ENCODE data around the gene ATL2. TPM values are rescaled to one million over a fixed set of nuclear protein-coding genes. Genes with fewer than 3 reads are reported as not detected.
A peak's percentile ranks its signal among the peaks of the same experiment; 100 is the strongest.

The ATL2 gene
- total RNA-seq, 2 donors from 2014 or later, result 125 to 139 TPM

- 94% methylated on average over 2 of the region's 2 CpGs; no CpG with 5 or more reads in 1 of the 2 experiments for whole genome bisulfite sequencing, 2 experiments (ENCODE audit: insufficient coverage in 1 of 2, insufficient read length in 1 of 2)
- peaks cover 72% of the 10 kb centered on the region for H3K36me3 ChIP-seq (ENCODE audit: control insufficient read depth, insufficient read depth, low read length)
Observed at GRCh38 chr2:38353402-38353801, 23.7 kb downstream of the ATL2 start.

GRCh38 chr2:38352336-38352735, 24.7 kb downstream of the ATL2 start:
- no peak for DNase-seq
- H3K27ac Mint-ChIP-seq, result peak overlapping the region; percentile 64
- no peak overlapping the region for H3K27ac ChIP-seq (ENCODE audit: low read depth, low read length)
- no peaks in the 10 kb centered on the region for H3K9me3 ChIP-seq (ENCODE audit: control insufficient read depth, low read length)
- no peak overlapping the region for H3K4me3 ChIP-seq (ENCODE audit: low read length)
- H3K36me3 ChIP-seq (ENCODE audit: control insufficient read depth, insufficient read depth, low read length), result peaks cover 73% of the 10 kb centered on the region
- H3K4me1 ChIP-seq (ENCODE audit: control insufficient read depth, insufficient read depth, low read length), result no peaks in the 10 kb centered on the region
- no peak overlapping the region for H3K9ac ChIP-seq (ENCODE audit: extremely low read depth, low read length, poor library complexity, severe bottlenecking)
- no peaks in the 10 kb centered on the region for H3K9me3 Mint-ChIP-seq
- H3K27me3 ChIP-seq (ENCODE audit: control insufficient read depth, insufficient read depth, low read length, poor library complexity, severe bottlenecking), result no peaks in the 10 kb centered on the region
- H3K4me3 Mint-ChIP-seq, result no peak overlapping the region
- TF ChIP-seq CTCF (conservative IDR thresholded peaks at IDR 0.05), result no peak
- H3K27me3 Mint-ChIP-seq (ENCODE audit: insufficient read depth), result no peaks in the 10 kb centered on the region
- peaks cover 27% of the 10 kb centered on the region for H3K36me3 Mint-ChIP-seq (ENCODE audit: low read depth)
- peaks cover 16% of the 10 kb centered on the region for H3K4me1 Mint-ChIP-seq

More at GRCh38 chr2:38353402-38353801, 23.7 kb downstream of the ATL2 start:
- Mint-ChIP-seq H3K36me3 (ENCODE audit: low read depth) (peaks cover 27% of the 10 kb centered on the region), H3K4me1 (peaks cover 16% of the 10 kb centered on the region), H3K4me3 (no peak overlapping the region), H3K27me3 (ENCODE audit: insufficient read depth) (no peaks in the 10 kb centered on the region), H3K27ac (no peak overlapping the region), H3K9me3 (no peaks in the 10 kb centered on the region)
- Histone ChIP-seq H3K9me3 (ENCODE audit: control insufficient read depth, low read length) (no peaks in the 10 kb centered on the region), H3K27me3 (ENCODE audit: control insufficient read depth, insufficient read depth, low read length, poor library complexity, severe bottlenecking) (no peaks in the 10 kb centered on the region), H3K9ac (ENCODE audit: extremely low read depth, low read length, poor library complexity, severe bottlenecking) (no peak overlapping the region), H3K27ac (ENCODE audit: low read depth, low read length) (no peak overlapping the region), H3K4me1 (ENCODE audit: control insufficient read depth, insufficient read depth, low read length) (no peaks in the 10 kb centered on the region), H3K4me3 (ENCODE audit: low read length) (no peak overlapping the region)
- no peak for TF ChIP-seq CTCF (conservative IDR thresholded peaks at IDR 0.05)
- no peak for DNase-seq

DNA sequence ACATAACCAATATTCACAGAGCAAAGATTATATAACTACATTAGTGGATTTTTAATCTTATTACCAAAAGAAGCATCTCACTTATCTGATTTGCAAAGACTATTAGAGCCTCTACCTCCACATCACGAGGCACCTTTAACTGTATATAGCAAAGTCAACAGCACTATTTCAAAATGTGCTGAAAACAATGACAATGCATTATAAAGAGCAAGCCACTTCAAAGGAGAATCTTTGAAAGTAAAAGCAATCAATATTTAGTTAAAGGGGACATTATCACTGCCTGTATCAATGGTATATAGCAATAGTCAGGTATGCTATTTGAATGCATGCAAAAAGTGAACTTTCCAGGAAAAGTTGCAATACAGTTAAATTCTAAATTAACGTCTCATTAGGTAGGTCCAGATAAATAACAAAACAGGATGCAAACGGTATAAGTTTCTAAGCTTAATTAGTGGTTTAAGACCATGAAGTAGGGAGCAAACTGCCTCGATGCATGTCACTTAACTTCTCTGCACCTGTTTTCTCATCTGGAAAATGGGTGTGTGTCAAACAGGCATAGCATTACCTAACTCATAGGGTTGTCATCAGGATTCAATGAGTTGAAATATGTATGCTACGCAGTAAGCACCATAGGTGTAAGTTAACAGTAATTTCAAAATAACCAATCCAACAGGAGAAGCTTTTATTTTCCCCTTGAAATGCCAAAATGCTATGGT, 31.6 kb downstream of the ATL2 start:
- no peak for TF ChIP-seq CTCF (conservative IDR thresholded peaks at IDR 0.05)
- peaks cover 13% of the 10 kb centered on the region for H3K9me3 Mint-ChIP-seq
- H3K4me1 ChIP-seq (ENCODE audit: control insufficient read depth, insufficient read depth, low read length), result peaks cover 2% of the 10 kb centered on the region
- H3K27ac Mint-ChIP-seq, result no peak overlapping the region
- peaks cover 3% of the 10 kb centered on the region for H3K4me1 Mint-ChIP-seq
- no peak overlapping the region for H3K27ac ChIP-seq (ENCODE audit: low read depth, low read length)
- 97 to 98% methylated on average over 4 to 5 of the region's 5 CpGs for WGBS, 2 experiments (ENCODE audit: insufficient coverage in 1 of 2, insufficient read length in 1 of 2)
- H3K27me3 Mint-ChIP-seq (ENCODE audit: insufficient read depth), result no peaks in the 10 kb centered on the region
- H3K4me3 Mint-ChIP-seq, result no peak overlapping the region
- H3K4me3 ChIP-seq (ENCODE audit: low read length), result peak overlapping the region; percentile 55
- no peak overlapping the region for H3K9ac ChIP-seq (ENCODE audit: extremely low read depth, low read length, poor library complexity, severe bottlenecking)
- peaks cover 89% of the 10 kb centered on the region for H3K36me3 ChIP-seq (ENCODE audit: control insufficient read depth, insufficient read depth, low read length)
- H3K9me3 ChIP-seq (ENCODE audit: control insufficient read depth, low read length), result peaks cover 45% of the 10 kb centered on the region
- no peak for DNase-seq
- peaks cover 42% of the 10 kb centered on the region for H3K36me3 Mint-ChIP-seq (ENCODE audit: low read depth)
- H3K27me3 ChIP-seq (ENCODE audit: control insufficient read depth, insufficient read depth, low read length, poor library complexity, severe bottlenecking), result no peaks in the 10 kb centered on the region
